Liver (tissue), 3 donors: ENCODE results near the gene CD8B2.
"Not testable (repeated sequence)": the region's sequence is repeated elsewhere in the genome, so short reads cannot be mapped to it uniquely, and the experiment has no call there.

Source experiments
- CTCF ChIP-seq: fragments of 150-350 bp; IDR thresholded peaks from 2 replicates; pipeline ENCODE4 v1.5.1; 2017; ENCODE audit warnings: improper control_type of control experiment, low read depth, low read length; ENCODE audit not compliant: missing input control
- FOXA1 ChIP-seq: IDR thresholded peaks from 2 replicates; pipeline ENCODE4 v1.6.1; 2016; ENCODE audit warnings: antibody characterized with exemption
- RXRA ChIP-seq, 2 donors: IDR thresholded peaks; 2 replicates each; pipeline ENCODE4 v1.6.1; 2017 to 2018; ENCODE audit warnings: antibody characterized with exemption in 2 of 2, mild to moderate bottlenecking in 1 of 2
- donor health status: healthy.
- donor health status: healthy.

GRCh38 chr2:106477647-106478046 is 9.5 kb upstream of the CD8B2 start:
- TF ChIP-seq FOXA1; CTCF; RXRA (IDR thresholded peaks at IDR 0.05): not testable (repeated sequence)
